HG03066 (cell line): Measurements from ENCODE around the gene AKAP7.
"Not testable (repeated sequence)": the region's sequence is repeated elsewhere in the genome, so short reads cannot be mapped to it uniquely, and the experiment has no call there.

Source experiments
- ATAC-seq: cut with Tn5 transposase; IDR thresholded peaks from one replicate; pipeline ENCODE4 v1.9.1; 2021; ENCODE audit warnings: low read depth; ENCODE audit not compliant: unreplicated experiment

AKAP7 gene

DNA sequence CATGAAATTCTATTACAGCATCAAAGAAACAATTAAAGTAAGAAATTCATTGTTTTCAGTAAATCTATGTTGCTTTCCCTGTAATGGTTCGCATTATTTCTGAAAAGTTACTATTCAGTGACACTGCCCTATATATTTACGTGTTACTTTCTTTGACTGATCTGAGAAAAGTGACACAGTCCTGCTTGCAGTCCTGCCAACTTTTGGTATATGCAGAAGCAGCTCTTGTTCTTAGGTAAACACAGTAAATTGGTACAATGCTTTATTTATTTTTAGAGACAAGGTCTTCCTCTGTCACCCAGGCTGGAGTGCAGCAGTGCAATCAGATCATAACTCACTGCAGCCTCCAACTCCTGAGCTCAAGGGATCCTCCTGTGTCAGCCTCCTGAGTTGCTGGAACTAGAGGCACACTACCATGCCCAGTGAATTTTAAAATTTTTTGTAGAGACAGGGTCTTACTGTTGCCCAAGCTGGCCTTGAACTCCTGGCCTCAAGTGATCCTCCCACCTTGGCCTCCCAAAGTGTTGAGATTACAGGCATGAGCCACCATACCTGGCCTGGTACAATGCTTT, 151.3 kb downstream of the AKAP7 start:
- ATAC-seq = no peak

DNA sequence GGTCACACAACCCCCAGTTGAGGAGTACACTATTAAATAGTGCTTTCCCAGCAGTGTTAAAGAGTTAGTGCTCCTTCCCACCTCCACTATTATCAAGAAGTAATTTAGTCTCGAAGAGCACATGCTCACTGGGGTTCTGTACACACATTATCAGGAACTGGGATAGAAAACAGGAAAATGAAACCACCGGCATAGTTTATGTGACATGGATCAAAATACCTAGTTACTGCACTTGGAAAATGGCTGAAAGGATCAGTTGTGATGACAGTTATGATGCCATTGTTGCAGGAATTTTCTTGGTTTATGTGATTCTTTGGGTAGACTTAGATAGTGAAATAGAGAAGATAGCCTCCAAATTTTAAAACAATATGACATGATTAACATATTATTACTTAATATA, 152.9 kb downstream of the AKAP7 start:
- ATAC-seq = no peak

DNA sequence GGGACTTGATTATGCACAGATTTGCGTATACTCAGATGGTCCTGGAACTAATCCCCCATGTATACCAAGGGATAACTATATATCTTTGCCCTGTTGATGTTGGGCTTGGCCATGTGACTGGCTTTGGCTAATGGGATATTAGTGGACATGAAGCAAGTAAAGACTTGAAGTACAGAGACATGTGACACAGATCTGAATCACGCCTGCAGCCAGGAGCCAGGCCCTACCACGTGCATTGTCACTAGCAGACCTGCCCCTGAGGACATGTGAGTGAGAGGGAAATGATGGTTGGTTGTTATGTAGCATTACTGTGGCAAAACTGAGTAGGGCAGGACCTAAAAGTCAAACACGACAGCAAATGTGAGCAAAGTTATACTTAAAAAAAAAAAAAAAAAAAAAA, 155.7 kb downstream of the AKAP7 start:
- no peak for ATAC-seq

DNA sequence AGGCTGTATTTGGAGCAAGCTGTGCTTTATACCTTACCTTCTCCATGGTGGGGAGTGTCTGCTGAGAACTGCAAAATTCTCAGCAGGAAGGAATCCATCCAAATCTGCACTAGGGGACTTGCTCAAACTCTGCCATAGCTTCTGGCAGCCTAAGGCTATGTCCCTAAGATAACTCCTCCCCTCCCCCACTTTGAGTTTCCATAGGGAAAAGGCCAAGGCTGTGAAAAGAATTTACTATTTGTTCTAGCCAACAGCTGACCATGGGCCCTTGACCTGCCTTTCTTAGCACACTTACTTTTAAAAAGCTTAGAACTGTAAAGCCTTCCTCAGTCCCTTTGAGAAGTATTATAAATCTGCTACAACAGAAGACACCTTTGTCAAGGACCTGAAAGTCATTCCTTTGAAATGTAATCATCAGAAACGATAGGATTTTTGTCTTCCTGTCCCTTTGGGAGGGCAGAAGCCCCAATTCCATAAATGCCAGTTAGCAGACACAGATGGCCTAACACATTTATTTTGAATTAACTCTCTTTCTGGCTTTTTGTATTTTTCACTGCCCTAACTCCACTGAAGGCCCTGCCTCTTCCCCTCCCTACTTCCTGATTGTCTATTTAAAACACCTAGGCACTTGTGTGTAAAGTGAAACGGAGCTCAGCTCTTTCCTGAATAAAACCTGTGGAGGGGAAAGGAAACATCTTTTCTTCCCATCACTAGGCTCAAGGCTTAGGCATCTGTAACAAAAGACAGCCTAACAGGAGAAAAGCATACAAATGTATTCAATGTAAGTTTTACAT, 157.1 kb downstream of the AKAP7 start:
- no peak for ATAC-seq

DNA sequence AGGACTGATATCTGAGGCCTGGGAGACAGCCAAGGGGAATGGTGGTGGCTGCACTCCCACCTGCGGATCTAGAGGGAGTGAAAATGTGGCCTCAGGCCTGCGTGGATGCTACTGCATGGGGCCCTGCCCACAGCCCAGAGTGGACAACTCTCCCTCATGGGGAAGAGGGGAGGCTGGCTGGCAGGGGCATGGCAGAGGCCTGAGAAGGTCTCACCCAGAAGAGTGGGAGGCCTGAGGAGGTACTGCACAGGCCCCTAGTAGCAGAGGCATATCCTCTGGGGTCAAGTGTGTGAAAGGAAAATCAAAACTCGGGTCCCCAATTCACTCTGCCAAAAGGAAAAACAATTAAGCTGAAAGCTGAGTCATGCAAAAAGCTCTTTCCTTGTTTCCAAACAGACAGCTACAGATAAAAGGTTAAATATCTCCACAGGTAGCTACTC, 158.2 kb downstream of the AKAP7 start:
- no peak for ATAC-seq

DNA sequence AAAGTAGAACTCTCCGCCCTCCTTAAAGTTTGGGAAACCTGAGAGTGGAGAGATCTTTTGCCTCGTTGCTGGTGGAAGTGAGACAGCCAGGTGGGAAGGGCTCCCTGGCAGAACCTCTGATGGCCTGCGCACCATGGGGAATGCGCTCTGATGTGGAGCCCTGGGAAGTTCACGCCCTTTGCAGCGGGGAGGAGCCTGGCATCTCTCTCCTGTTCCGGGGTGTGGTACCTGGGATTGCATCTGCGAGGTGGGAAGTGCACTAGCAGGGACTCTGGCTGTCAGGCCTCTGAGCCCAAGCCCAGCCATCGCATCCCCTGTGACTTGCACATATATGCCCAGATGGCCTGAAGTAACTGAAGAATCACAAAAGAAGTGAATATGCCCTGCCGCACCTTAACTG, 159.8 kb downstream of the AKAP7 start:
- ATAC-seq = no peak

DNA sequence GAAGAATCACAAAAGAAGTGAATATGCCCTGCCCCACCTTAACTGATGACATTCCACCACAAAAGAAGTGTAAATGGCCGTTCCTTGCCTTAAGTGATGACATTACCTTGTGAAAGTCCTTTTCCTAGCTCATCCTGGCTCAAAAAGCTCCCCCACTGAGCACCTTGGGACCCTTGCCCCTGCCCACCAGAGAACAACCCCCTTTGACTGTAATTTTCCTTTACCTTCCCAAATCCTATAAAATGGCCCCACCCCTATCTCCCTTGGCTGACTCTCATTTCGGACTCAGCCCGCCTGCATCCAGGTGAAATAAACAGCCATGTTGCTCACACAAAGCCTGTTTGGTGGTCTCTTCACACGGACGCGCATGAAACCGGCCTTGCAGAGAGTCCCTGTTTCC, 165.6 kb downstream of the AKAP7 start:
- ATAC-seq = not testable (repeated sequence)

DNA sequence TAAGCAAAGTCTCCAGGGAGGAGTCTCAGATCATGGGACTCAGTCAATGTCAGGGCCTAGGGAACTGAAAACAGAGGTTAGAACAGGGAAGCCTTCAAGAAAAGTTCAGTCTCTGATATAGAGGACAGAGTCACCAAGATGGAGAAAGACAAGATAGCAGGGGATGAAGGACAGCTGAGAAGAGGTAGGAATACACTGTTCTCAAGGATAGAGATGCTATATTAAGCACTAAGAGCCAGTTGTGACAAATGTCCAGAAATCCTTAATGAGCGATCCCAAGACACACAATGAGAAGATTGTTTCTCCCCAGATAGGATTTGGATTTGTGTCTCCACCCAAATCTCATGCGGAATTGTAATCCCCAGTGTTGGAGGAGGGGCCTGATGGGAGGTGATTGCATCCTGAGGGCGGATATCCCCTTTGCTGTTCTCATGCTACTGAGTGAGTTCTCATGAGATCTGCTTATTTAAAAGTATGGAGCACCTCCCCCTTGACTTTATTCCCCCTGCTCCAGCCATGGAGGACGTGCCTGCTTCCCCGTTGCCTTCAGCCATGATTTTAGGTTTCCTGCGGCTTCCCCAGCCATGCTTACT, 168.2 kb downstream of the AKAP7 start:
- no peak for ATAC-seq

DNA sequence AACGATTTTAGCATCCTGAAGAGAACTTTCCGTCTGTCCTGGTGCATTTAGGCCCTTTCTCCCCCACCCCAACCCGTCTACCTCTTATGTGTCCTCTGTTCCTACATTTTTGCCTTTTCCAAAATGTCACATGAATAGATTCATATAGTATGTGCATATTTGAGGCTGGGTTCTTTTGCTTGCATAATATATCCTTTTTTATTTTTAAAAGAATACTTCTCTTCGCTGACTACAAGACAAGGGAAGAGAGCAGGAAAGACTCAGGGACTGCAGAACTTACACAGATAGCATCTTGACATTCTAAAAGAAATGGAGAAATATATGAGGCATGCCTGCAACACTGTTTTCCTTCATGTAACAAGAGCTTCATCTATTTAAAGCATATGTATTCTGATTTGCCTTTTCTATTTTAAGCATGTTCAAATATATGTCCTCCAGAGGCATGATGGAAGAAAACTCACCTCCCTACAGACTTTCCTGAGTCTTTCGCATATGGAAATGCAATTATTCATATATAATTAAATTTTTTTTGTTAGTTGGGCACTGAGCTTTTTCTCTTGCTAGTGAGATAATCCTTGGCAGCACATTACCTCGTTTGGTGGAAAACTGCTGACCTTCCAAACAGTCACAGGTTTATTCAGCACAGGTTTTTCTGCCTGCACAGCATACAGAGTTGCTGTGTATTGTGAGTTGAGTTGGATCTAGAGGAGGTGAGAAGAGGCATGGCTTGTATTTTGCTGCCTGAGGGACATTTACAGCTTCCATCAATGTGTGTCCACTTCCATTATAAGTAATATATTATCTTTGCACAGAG, 170.0 kb downstream of the AKAP7 start:
- ATAC-seq = no peak

DNA sequence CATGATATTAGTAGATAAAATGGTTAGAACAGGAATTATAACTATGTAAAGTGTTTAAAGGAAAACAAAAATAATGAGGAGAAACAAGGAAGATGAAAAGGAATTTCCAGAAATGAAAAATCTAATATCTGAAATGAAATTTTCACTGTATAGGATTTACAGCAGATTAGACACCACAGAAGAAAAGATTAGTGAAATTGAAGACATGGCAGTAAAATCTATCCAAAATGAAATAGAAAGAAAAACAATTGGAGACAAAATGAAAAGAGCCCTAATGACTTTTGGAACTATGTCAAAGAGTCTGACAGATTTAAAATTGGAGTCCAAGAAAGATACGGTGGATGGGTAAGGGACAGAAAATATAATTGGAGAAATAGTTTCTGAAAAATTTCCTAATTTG, 174.2 kb downstream of the AKAP7 start:
- ATAC-seq = no peak

DNA sequence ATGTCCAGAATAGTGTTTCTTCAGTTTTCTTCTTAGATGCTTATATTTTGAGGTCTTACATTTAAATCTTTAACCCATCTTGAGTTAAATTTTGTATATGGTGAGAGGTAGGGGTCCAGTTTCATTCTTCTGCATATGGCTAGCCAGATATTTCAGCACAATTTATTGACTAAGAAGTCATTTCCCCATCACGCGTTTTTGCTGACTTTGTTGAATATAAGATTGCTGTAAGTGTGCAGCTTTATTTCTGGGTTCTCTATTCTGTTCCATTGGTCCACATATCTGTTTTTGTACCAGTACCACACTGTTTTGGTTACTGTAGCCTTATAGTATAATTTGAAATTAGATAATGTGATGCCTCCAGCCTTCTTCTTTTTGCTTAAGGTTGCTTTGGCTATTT, 179.6 kb downstream of the AKAP7 start:
- no peak for ATAC-seq

DNA sequence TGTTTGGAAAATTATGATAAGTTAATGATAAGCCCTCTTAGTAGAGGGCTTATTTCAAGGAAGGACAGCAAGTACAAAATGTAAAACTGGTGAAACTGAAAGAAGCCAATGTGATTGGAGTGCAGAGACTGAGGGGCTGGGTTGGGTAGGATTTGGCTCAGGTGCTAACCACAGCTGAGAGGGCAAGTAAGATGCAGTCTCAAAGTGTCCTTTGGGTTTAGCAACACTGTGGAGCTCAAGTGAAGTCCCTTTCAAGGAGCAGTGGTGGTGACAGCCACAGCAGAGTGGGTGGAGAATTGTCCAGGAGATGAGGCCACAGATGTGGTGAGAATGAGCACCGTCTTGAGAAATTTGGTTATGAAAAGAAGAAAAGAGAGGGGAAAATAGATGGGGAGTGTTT, 181.4 kb downstream of the AKAP7 start:
- ATAC-seq = no peak

DNA sequence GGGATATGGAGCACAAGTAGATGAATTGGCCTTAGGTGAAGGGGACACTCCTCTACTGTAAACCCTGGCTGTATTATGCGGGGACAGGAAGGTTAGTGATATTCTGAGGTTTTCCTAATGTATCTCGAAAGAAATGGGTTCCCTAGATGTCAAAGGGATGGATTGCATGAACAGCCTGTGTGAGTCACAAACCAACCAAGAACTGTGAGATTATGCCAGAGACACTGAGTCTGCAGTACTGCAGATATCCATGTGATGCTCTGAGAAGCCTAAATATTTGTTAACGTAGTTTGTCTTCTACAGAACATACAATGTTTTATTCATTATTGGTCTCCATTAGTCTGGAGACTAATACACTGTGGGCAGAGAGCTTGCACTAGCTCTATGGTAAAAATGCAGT, 182.2 kb downstream of the AKAP7 start:
- ATAC-seq = no peak

DNA sequence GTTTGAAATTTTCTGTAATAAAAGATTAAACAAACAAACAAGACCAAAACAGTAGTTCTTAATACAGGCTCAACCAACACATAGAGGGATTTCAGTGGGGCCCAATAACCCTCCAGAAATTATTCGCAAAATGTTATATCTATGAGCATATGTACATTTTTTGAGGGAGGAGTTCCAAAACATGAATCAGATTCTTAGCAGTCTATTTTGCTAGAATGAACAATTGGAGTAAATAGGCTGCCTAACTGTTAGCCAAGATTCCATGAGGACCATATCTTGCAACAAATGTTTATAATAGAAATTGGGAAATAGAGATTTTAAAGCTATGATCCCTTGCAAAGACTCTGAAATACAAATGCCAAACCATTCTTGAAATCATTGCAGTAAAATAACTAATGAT, 186.3 kb downstream of the AKAP7 start:
- no peak for ATAC-seq

DNA sequence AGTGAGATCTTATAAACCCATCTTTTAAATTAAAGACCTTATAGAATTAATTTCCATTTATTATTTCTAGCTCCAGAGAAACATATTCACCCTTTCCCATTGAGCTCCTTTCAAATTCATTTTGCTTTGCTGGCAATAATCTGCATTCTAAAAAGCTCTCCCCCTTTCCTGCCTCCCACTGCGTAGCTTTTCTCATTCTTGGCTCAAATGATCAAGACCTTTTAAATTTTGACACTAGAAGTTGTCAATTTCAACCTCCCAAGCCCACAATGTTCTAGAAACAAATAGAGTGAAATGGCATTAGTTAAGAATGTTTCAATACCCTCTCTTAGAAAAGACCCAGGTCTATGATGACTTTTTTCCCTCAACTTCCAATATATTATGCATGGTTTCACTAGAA, 186.9 kb downstream of the AKAP7 start:
- ATAC-seq = no peak

DNA sequence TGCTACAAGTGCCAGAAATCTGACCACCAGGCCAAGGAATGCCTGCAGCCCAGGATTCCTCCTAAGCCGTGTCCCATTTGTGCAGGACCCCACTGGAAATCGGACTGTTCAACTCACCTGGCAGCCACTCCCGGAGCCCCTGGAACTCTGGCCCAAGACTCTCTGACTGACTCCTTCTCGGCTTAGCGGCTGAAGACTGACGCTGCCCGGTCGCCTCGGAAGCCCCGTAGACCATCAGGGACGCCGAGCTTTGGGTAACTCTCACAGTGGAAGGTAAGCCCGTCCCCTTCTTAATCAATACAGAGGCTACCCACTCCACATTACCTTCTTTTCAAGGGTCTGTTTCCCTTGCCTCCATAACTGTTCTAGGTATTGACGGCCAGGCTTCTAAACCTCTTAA, 190.4 kb downstream of the AKAP7 start:
- ATAC-seq = not testable (repeated sequence)

DNA sequence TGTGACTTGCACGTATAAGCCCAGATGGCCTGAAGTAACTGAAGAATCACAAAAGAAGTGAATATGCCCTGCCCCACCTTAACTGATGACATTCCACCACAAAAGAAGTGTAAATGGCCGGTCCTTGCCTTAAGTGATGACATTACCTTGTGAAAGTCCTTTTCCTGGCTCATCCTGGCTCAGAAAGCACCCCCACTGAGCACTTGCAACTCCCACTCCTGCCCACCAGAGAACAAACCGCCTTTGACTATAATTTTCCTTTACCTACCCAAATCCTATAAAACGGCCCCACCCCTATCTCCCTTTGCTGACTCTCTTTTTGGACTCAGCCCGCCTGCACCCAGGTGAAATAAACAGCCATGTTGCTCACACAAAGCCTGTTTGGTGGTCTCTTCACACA, 193.5 kb downstream of the AKAP7 start:
- ATAC-seq = not testable (repeated sequence)

DNA sequence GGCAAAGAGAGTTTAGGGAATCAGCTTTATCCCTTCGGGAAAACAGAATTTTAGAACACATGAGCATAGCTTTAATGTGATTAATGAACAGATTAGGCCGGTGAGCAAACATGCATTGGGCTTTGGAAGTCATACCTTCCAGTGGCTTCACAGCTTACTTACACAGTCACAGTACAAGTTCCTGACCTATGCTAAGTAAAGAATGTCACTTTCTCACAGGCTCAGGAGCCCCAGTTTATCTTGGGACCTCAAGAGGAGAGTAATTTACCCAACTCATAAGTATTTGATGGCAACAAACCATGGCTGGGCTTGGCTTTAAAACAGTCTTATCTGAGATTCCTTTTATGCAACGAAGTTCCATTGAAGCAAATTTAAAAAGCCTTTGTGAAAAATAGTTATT, 195.9 kb downstream of the AKAP7 start:
- no peak for ATAC-seq

DNA sequence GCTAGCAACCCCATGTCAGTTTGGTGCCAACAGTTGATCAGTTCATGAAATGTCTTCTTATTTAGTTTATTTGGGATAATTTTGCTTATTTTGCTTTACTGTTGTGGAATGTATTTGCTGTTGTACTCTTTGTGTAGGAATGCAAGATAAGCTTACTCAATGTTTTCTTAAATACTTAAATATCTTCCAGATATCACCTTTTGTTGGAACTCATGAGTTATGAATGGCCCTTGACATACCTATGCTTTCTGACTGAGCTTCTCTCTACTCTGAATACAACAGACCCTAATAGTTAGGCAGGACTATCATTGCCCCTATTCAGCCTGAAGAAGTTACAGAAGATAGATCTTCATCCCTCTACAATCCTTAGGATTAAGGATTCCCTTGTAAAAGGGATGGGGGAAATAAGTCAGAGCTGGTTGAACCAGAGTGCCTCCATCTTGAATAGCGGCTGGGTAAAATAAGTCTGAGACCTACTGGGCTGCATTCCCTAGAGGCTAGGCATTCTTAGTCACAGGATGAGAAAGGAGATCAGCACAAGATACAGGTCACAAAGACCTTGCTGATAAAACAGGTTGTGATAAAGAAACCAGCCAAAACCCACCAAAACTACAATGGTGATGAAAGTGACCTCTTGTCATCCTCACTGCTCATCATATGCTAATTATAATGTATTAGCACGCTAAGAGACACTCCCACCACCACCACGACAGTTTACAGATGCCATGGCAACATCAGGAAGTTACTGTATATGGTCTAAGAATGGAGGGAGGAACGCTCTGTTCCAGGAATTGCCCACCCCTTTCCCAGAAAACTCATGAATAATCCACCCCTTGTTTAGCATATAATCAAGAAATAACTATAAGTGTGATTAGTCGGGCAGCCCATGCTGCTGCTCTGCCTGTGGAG, 196.9 kb downstream of the AKAP7 start:
- ATAC-seq = no peak
